PC-3 (cell line): ENCODE results near the gene ZNF784. TPM values are rescaled to one million over a fixed set of nuclear protein-coding genes. Genes with fewer than 3 reads are reported as not detected.

Source experiments
- ATAC-seq: fragments of 200-7000 bp; cut with Tn5 transposase; 2 replicates; pipeline ENCODE4 v1.9.1; 2020; ENCODE audit warnings: mild to moderate bottlenecking, moderate library complexity
- Bru-seq: library from RNA; stranded (reverse); fragments of 400-500 nt; gene quantifications from one replicate; lab custom pipeline; 2021; lab: Mats Ljungman, UMichigan
- BruChase-seq, 2 experiments: library from RNA; stranded (reverse); fragments of 400-500 nt; gene quantifications; one replicate each; lab custom pipeline; 2021; lab: Mats Ljungman, UMichigan
- BruUV-seq: library from RNA; stranded (reverse); fragments of 400-500 nt; replicated peaks from 2 replicates; lab custom pipeline; 2021; lab: Mats Ljungman, UMichigan
- CTCF ChIA-PET: fragments of 300-600 bp; sonication (Branson Sonifier 250); formaldehyde crosslinking; loops from one replicate; lab custom pipeline; 2022; ENCODE audit warnings: antibody characterized with exemption; lab: Charles Lee
- POLR2A ChIA-PET: fragments of 300-600 bp; sonication (Branson Sonifier 250); formaldehyde crosslinking; loops from one replicate; lab custom pipeline; 2022; ENCODE audit warnings: antibody characterized with exemption; ENCODE audit not compliant: unreplicated experiment; lab: Charles Lee
- DNase-seq: peaks from one replicate; pipeline ENCODE4 v3.0.0-alpha.2; 2015
- H2AFZ ChIP-seq: fragments of 300-600 bp; sonication (generic); 2 replicates; pipeline ENCODE4 v1.6.0; 2016; ENCODE audit warnings: antibody characterized with exemption, low read length
- H3F3A ChIP-seq: fragments of 300-600 bp; sonication (generic); one replicate; pipeline ENCODE4 v1.6.0; 2017; ENCODE audit warnings: antibody characterized with exemption, low read length, control low read depth, mild to moderate bottlenecking; ENCODE audit not compliant: unreplicated experiment
- H3K27ac ChIP-seq: fragments of 300-600 bp; sonication (generic); 2 replicates; pipeline ENCODE4 v1.5.1; 2016; ENCODE audit warnings: mild to moderate bottlenecking, low read length
- H3K27me3 ChIP-seq: fragments of 300-600 bp; sonication (generic); 2 replicates; pipeline ENCODE4 v1.6.1; 2016; ENCODE audit warnings: low read length, mixed read lengths
- H3K36me3 ChIP-seq: fragments of 300-600 bp; sonication (generic); 2 replicates; pipeline ENCODE4 v1.6.1; 2016; ENCODE audit warnings: low read depth, mixed run types, low read length, mixed read lengths
- H3K4me1 ChIP-seq: fragments of 300-600 bp; sonication (generic); 2 replicates; pipeline ENCODE4 v1.5.1; 2016; ENCODE audit warnings: low read length; ENCODE audit not compliant: insufficient read depth
- H3K4me2 ChIP-seq: fragments of 300-600 bp; sonication (generic); 2 replicates; pipeline ENCODE4 v1.6.0; 2016; ENCODE audit warnings: low read length
- H3K4me3 ChIP-seq: fragments of 300-600 bp; sonication (generic); 2 replicates; pipeline ENCODE4 v1.5.1; 2016; ENCODE audit warnings: mild to moderate bottlenecking, low read length, mixed read lengths
- H3K79me2 ChIP-seq: fragments of 300-600 bp; sonication (generic); 2 replicates; pipeline ENCODE4 v1.6.1; 2017; ENCODE audit warnings: low read length, mixed read lengths
- H3K9ac ChIP-seq: fragments of 300-600 bp; sonication (generic); 2 replicates; pipeline ENCODE4 v1.6.0; 2016; ENCODE audit warnings: mild to moderate bottlenecking, low read length
- H3K9me2 ChIP-seq: fragments of 300-600 bp; sonication (generic); replicated peaks from 2 replicates; pipeline ENCODE4 v1.6.1; 2016; ENCODE audit warnings: mixed run types, low read length, mixed read lengths
- H3K9me3 ChIP-seq: fragments of 300-600 bp; sonication (generic); 2 replicates; pipeline ENCODE4 v1.6.1; 2016; ENCODE audit warnings: low read length, mixed read lengths
- H4K20me1 ChIP-seq: fragments of 300-600 bp; sonication (generic); 2 replicates; pipeline ENCODE4 v1.6.1; 2016; ENCODE audit warnings: low read length, mixed read lengths
- EZH2 ChIP-seq: fragments of 300-600 bp; sonication (generic); IDR thresholded peaks from one replicate; pipeline ENCODE4 v1.6.1; 2017; ENCODE audit warnings: antibody characterized with exemption, mild to moderate bottlenecking, low read length; ENCODE audit not compliant: unreplicated experiment
- EZH2phosphoT487 ChIP-seq: fragments of 300-600 bp; sonication (generic); IDR thresholded peaks from 2 replicates; pipeline ENCODE4 v1.6.1; 2018; ENCODE audit warnings: mild to moderate bottlenecking, antibody characterized with exemption, low read length, borderline replicate concordance
- intact Hi-C: fragments of 100-400 bp; cut with micrococcal nuclease; formaldehyde crosslinking; loops from 2 replicates; pipeline ENCODE4 v1.9.0; 2023
- long read RNA-seq: library from polyadenylated mRNA; unstranded; transcript quantifications from one replicate; pipeline ENCODE4 v2.0.0, GENCODE V29; 2021; ENCODE audit not compliant: unreplicated experiment
- total RNA-seq: library from RNA; depleted of rRNA; stranded (reverse); fragments of >200 nt; gene quantifications from 2 replicates; pipeline ENCODE4 v1.2.3, GENCODE V29; 2014; rRNA removed
- TF ChIP-seq, protein P1 (sequence below): fragments of 300-600 bp; sonication (generic); conservative IDR thresholded peaks from 2 replicates; pipeline ENCODE4 v1.5.1; 2017; ENCODE audit warnings: antibody characterized with exemption, low read depth, mild to moderate bottlenecking, low read length

Gene ZNF784, protein sequence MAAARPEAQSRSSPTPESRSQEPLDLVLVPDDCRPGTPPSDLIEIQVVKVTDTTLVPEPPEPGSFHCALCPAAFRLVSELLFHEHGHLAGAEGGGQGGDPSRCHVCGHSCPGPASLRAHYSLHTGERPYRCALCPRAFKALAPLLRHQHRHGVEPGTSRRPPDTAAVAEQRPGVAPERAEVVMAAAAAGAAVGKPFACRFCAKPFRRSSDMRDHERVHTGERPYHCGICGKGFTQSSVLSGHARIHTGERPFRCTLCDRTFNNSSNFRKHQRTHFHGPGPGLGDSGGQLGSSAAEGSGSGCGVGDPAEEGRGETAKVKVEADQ
- total RNA-seq (9.0 and 18.0 TPM in 2 replicates), Bru-seq, nascent RNA (percentile 62 among the genes with signal in this experiment), BruChase-seq, experiment 1, labeled RNA remaining after a 6-hour chase (percentile 57 among the genes with signal in this experiment), BruChase-seq, experiment 2, labeled RNA remaining after a 2-hour chase (percentile 58 among the genes with signal in this experiment)
- long read RNA-seq, transcript ZNF784-201 (2 exons, 2,021 nt): major isoform, 11 of 22 reads
- long read RNA-seq, partial matches to known transcripts: 11 of 22 reads
- long read RNA-seq, other reads (novel, unspliced or antisense): 0 of 22 reads

DNA sequence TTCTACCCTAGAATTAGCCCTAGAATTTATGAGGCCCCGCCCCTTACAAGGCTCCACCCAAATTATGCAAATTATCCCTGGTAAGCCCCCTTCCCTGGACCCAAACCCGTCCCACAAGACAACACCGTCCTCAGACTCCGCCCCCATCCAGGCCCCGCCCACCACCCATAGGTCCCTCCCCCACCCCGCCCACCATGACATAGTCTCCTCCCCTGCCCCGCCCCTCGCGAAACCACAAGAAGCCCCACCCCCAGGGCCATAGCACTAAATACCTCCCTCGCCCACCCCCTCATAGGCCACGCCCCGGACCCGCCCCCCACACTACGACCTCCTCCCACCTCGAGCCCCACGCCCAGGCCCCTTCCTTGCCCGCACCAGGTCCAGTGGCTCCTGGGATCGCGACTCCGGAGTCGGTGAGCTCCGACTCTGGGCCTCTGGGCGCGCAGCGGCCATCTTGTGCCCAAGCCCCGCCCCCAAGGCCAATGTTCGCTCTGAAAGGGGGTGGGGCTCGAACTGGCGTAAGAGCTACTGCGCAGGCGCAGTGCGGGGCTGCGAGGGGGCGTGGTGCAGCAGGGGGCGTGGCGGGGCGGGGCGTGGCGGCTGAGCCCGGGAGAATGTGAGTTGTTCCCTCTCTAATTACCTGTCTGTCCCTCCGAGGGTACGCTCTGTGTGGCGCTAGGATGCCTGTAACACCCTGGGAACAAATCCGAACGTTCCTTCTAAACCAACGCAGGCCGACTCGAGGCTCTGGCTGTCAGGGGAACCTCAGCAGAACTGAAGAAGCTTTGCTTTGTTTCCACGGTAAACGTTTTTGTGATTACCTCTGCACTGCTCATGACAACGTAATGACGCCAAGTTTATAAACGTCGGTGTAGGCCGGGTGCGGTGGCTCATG, at the start of gene ZNF784:
Gene ZNF784 (minus strand): TSS at position 458 of the 895 bp plus-strand sequence. CDS start 5 bp downstream, at position 453.
- Histone ChIP-seq H3K9me3 (no peaks in the 10 kb centered on the region), H3K4me1 (peaks cover 10% of the 10 kb centered on the region), H3K27me3 (no peaks in the 10 kb centered on the region), H3K79me2 (peaks cover 8% of the 10 kb centered on the region), H3K36me3 (no peaks in the 10 kb centered on the region), H3K9ac (peak within 1 kb of the TSS; percentile 87), H4K20me1 (peaks cover 4% of the 10 kb centered on the region; the same call in 1 of the 2 replicates), H3K4me2 (peak within 1 kb of the TSS; percentile 91), H3K4me3 (peak within 1 kb of the TSS; percentile 71), H3F3A (no peaks in the 10 kb centered on the region), H3K9me2 (no peaks in the 10 kb centered on the region), H2AFZ (peak within 1 kb of the TSS; percentile 92), H3K27ac (peak within 1 kb of the TSS; percentile 76)
- ChIA-PET POLR2A (interaction anchor here (0.6 to 1.2 kb wide), 8 partner anchors 8 to 1780 kb away, joined by 3 to 19 read pairs (median 4); partner anchors contain the start of genes FIZ1 and U2AF2), CTCF (interaction anchor here (0.5 to 1.0 kb wide), 6 partner anchors 11 to 185 kb away, joined by 3 to 7 read pairs (median 5); no protein-coding TSS in a partner anchor)
- TF ChIP-seq, protein P1, sequence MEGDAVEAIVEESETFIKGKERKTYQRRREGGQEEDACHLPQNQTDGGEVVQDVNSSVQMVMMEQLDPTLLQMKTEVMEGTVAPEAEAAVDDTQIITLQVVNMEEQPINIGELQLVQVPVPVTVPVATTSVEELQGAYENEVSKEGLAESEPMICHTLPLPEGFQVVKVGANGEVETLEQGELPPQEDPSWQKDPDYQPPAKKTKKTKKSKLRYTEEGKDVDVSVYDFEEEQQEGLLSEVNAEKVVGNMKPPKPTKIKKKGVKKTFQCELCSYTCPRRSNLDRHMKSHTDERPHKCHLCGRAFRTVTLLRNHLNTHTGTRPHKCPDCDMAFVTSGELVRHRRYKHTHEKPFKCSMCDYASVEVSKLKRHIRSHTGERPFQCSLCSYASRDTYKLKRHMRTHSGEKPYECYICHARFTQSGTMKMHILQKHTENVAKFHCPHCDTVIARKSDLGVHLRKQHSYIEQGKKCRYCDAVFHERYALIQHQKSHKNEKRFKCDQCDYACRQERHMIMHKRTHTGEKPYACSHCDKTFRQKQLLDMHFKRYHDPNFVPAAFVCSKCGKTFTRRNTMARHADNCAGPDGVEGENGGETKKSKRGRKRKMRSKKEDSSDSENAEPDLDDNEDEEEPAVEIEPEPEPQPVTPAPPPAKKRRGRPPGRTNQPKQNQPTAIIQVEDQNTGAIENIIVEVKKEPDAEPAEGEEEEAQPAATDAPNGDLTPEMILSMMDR: no peak
- TF ChIP-seq EZH2phosphoT487 (no peak), EZH2 (no peak)
- BruUV-seq: no TSS peak
- DNase-seq (peak; percentile 95), ATAC-seq (peak; percentile 87)
- intact Hi-C loops: loop anchor here (1.0 to 2.0 kb wide), 2 partner anchors 19 to 38 kb away; partner anchors contain the start of gene ZNF865

DNA sequence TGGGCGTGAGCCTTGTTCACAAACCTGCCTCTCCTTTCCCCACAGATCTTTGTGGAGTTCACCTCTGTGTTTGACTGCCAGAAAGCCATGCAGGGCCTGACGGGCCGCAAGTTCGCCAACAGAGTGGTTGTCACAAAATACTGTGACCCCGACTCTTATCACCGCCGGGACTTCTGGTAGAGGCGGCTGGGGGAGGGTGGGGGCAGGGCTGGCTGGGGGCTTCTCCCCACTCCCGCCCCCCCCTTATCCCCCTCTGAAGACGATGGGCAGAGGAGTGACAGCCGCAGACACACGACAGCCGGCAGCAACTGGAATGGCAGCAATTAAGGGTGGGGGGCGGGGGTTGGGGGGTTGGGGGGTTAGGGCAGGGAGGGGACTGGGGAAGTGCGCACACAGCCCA, 49.5 kb upstream of the ZNF784 start:
- ATAC-seq (no peak), DNase-seq (no peak)
- H3K9me3 ChIP-seq: no peaks in the 10 kb centered on the region
- H3K9ac ChIP-seq: no peak overlapping the region
- no peaks in the 10 kb centered on the region for H3K27me3 ChIP-seq
- POLR2A ChIA-PET: interaction anchor here (0.9 kb wide), 1 partner anchor 395 kb away, joined by 5 read pairs; no protein-coding TSS in a partner anchor
- peaks cover 86% of the 10 kb centered on the region for H3K79me2 ChIP-seq
- peaks cover 37% of the 10 kb centered on the region for H3K36me3 ChIP-seq
- no TSS peak for BruUV-seq
- peaks cover 37% of the 10 kb centered on the region for H4K20me1 ChIP-seq
- H3K4me2 ChIP-seq: peak overlapping the region; percentile 90; the same call in 1 of the 2 replicates
- H2AFZ ChIP-seq: no peak overlapping the region
- no peaks in the 10 kb centered on the region for H3K9me2 ChIP-seq
- peaks cover 18% of the 10 kb centered on the region for H3K4me1 ChIP-seq
- peaks cover 12% of the 10 kb centered on the region for H3F3A ChIP-seq
- H3K27ac ChIP-seq: no peak overlapping the region
- H3K4me3 ChIP-seq: no peak overlapping the region
- TF ChIP-seq, protein P1: no peak
- TF ChIP-seq EZH2: no peak
- TF ChIP-seq EZH2phosphoT487: no peak
- CTCF ChIA-PET: no interaction called here
- intact Hi-C loops: no loop called here
